WI38 (cell line): ENCODE data around the gene PACS2.
A peak's percentile ranks its signal among the peaks of the same experiment; 100 is the strongest.

Experiments used
- H3K4me3 ChIP-seq: 2 replicates; pipeline ENCODE4 v1.5.1; 2011; ENCODE audit warnings: low read depth, mild to moderate bottlenecking, control low read depth, low read length
- TF ChIP-seq, protein P1 (sequence below): IDR thresholded peaks from 2 replicates; pipeline ENCODE4 v1.5.1; 2012; ENCODE audit warnings: low read depth, mild to moderate bottlenecking, control low read depth, low read length

Gene PACS2

DNA sequence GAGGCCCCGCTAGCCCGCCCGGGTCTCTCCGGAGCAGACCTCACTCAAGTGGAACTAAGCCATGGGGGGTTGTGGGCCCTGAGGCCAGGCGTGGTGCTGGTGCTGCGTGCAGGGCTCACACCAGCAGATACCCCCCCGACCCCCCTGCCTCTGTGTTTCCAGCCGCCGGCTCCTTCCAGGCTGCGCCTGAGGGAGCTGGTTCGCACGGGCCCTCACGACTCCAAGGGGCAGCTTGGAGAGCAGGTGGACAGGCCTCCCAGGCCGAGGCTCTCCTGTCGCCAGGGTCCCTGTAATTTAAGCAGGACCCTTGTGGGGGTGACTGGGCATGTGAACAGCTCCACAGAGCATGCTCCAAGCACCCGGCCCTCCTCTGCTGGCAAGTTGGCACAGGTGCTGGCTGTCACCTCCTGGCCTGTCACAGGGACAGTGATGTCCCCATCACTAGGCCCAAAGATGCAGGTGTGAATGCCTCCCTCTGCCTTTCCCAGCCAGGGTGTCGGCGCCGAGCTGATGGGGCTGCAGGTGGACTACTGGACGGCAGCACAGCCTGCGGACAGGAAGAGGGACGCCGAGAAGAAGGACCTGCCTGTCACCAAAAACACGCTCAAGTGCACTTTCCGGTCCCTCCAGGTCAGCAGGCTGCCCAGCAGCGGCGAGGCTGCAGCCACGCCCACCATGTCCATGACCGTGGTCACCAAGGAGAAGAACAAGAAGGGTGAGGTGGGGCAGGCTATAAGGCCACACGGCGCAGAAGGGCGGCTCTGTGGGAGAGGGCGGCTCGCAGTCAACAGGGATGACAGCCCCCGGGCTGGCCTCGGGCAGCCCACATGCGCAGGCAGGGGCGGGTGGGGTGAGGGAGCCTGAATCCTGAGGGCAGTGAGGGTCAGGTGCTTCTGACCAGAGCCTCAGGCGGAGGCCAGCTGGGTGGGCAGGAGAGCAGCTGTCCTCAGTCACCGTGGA is 77.9 kb downstream of the PACS2 start:
- TF ChIP-seq, protein P1, sequence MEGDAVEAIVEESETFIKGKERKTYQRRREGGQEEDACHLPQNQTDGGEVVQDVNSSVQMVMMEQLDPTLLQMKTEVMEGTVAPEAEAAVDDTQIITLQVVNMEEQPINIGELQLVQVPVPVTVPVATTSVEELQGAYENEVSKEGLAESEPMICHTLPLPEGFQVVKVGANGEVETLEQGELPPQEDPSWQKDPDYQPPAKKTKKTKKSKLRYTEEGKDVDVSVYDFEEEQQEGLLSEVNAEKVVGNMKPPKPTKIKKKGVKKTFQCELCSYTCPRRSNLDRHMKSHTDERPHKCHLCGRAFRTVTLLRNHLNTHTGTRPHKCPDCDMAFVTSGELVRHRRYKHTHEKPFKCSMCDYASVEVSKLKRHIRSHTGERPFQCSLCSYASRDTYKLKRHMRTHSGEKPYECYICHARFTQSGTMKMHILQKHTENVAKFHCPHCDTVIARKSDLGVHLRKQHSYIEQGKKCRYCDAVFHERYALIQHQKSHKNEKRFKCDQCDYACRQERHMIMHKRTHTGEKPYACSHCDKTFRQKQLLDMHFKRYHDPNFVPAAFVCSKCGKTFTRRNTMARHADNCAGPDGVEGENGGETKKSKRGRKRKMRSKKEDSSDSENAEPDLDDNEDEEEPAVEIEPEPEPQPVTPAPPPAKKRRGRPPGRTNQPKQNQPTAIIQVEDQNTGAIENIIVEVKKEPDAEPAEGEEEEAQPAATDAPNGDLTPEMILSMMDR = no peak
- H3K4me3 ChIP-seq = no peak overlapping the region

GRCh38 chr14:105393151-105393550 is 78.6 kb downstream of the PACS2 start:
- TF ChIP-seq, protein P1 = no peak
- H3K4me3 ChIP-seq = no peak overlapping the region

DNA sequence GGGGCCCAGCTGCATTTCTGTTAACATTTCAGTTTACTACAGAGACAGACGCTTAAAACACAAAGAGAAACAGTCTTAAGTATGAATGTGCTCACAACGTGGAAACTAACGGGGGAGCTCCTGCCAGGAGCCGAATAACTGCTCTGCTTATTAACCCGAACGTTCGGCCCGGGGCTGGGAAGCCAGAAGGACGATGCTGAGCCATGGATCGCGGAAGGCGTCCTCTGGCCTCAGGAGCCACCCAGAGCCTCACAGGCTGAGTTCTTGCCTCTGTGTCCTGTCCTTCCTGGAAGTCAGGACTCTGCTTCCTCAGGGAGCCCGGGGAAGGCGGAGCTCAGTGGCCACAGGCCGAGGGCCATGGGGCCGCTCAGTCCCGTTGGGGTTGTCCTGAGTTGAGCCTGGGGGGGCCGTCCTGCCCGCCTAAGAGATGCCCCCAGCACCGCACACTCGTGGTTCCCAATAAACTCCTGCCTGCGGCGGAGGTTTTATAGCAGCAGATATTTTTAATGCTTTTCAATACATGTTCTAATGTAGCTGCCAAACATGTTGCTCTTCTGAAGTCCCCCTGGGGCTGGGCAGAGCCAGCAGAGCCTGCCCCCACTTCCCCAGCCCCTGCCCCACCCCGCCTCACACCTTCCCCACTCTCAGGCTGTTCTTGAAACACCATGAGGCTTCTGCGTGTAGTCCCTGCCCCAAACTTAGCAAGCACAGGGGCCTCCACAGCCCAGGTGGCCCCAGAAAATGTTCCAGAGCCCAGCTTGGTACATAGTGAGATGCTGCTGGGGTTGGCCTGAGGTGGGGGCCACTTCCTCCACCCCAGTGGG is 80.4 kb downstream of the PACS2 start:
- H3K4me3 ChIP-seq = no peak overlapping the region
- TF ChIP-seq, protein P1 = no peak

- TF ChIP-seq, protein P1 = no peak
These were observed 80.9 kb downstream of the PACS2 start for GRCh38 chr14:105395538-105395854.

GRCh38 chr14:105397350-105397931 is 82.9 kb downstream of the PACS2 start:
- no peak overlapping the region for H3K4me3 ChIP-seq
- TF ChIP-seq, protein P1 = no peak

More at GRCh38 chr14:105395538-105395854, 80.9 kb downstream of the PACS2 start:
- no peak overlapping the region for H3K4me3 ChIP-seq

DNA sequence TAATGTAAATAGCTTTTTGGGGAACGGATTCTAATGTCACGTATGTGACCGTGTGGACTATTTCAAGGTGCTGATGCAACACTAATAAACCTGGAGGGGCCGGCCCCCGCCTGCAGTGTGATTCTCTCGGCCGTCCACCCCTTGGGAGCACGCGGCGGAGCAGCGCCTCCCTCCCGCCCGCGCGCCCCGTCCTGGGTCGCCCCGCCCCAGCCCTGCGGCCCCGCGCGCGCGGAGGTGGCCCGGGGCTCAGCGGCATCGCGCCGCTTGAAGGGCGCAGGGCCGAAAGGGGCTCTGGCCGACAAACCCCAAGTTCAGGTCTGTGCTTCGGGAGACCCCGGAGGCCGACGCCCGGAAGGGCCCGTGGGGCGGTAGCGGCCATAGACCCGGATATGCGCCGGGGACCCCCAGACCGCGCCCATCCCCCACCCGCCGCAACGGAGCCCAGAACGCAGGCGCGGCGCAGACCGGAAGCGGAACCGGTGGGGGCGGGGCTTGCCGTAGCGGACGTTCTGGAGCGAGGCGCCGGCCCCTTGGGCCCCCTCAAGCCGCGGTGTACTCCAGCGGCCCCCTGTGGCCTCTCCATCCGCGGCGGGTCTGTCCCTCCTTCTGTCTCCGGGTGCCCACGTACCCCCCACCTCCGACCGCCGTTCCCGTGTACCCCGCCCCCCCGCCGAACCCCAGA is 83.6 kb downstream of the PACS2 start, which contains the start of gene TEX22:
TEX22 (plus strand) TSS at position 495 of the 682 bp plus-strand sequence. CDS start 803 bp downstream, outside the sequence.
- H3K4me3 ChIP-seq = peak within 1 kb of the TSS; percentile 83
- TF ChIP-seq, protein P1 = no peak
